ENCODE results near the gene SLC7A11. TPM values are rescaled to one million over a fixed set of nuclear protein-coding genes. Genes with fewer than 3 reads are reported as not detected.

Gene SLC7A11
- total RNA-seq (ENCODE audit: low replicate concordance): 4.4 and 54.7 TPM in 2 replicates

GRCh38 chr4:138242076-138242833 lies at the start of gene SLC7A11:
TSS of gene SLC7A11 (minus strand) at chr4:138242349. CDS start at chr4:138242069, 280 bp downstream.

